ENCODE data around the gene HOMER2.

GRCh38 chr15:82950746-82951370, 1.7 kb downstream of the HOMER2 start:
- TF ChIP-seq RARB (CRISPR knock-in tag; IDR thresholded peaks at IDR 0.05) (no peak), POU6F1 (CRISPR knock-in tag; IDR thresholded peaks at IDR 0.05; ENCODE audit: borderline replicate concordance, low read depth) (no peak), ZNF8 (CRISPR knock-in tag; IDR thresholded peaks at IDR 0.05) (no peak), TSHZ2 (CRISPR knock-in tag; IDR thresholded peaks at IDR 0.05) (no peak), ZNF70 (CRISPR knock-in tag; IDR thresholded peaks at IDR 0.05) (no peak), TOX (CRISPR knock-in tag; IDR thresholded peaks at IDR 0.05; ENCODE audit: borderline replicate concordance) (no peak)

Data from SK-N-SH treated with all-trans-retinoic acid at 6 μM for 48 hours (cell line).